Measurements from ENCODE around the gene KCNA2. TPM values are rescaled to one million over a fixed set of nuclear protein-coding genes. Genes with fewer than 3 reads are reported as not detected.

Gene KCNA2
- polyA plus RNA-seq, 3 donors = not detected

- no peak overlapping the region for H3K27ac Mint-ChIP-seq
These were observed 14.2 kb downstream of the KCNA2 start for GRCh38 chr1:110591956-110592355.

GRCh38 chr1:110588991-110589390 lies 17.2 kb downstream of the KCNA2 start:
- intact Hi-C loops (cut with micrococcal nuclease) = no loop called here
- H3K27me3 ChIP-seq (ENCODE audit: control insufficient read depth in 2 of 2, insufficient read depth in 2 of 2, low read length in 2 of 2) = no peaks in the 10 kb centered on the region
- DNase-seq = no peak
- Mint-ChIP-seq H3K9me3 (peaks cover 0 to 3% (median 0%) of the 10 kb centered on the region in 7 donors), H3K27me3 (ENCODE audit: low read depth in 3 of 3) (peaks cover 5 to 12% (median 7%) of the 10 kb centered on the region in 3 donors), H3K4me3 (peak overlapping the region in 1 of 2 donors; percentile 37), H3K27ac (no peak overlapping the region), H3K4me1 (no peaks in the 10 kb centered on the region), H3K36me3 (no peaks in the 10 kb centered on the region)
- H3K4me2 ChIP-seq (replicated peaks; ENCODE audit: extremely low read depth, low read length, poor library complexity, severe bottlenecking) = no peak overlapping the region
- no peaks in the 10 kb centered on the region for H3K9me3 ChIP-seq (replicated peaks in 1 of 2; ENCODE audit: control insufficient read depth in 1 of 2, insufficient read depth in 1 of 2, low read length in 2 of 2)
- H3K9ac ChIP-seq (ENCODE audit: insufficient read depth, low read length, poor library complexity, severe bottlenecking) = no peak overlapping the region
- H3K79me2 ChIP-seq (ENCODE audit: insufficient read depth, low read length) = no peaks in the 10 kb centered on the region
- H4K20me1 ChIP-seq (ENCODE audit: insufficient read depth, low read length) = no peaks in the 10 kb centered on the region
- H3K4me3 ChIP-seq (replicated peaks in 1 of 3; ENCODE audit: low read depth in 2 of 3, low read length in 3 of 3) = no peak overlapping the region
- H2AFZ ChIP-seq (ENCODE audit: insufficient read depth, low read depth, low read length, poor library complexity, severe bottlenecking) = no peak overlapping the region
- no peak for TF ChIP-seq CTCF (IDR thresholded peaks at IDR 0.05)
- no CpG with 5 or more reads among the region's 3 CpGs for WGBS (ENCODE audit: insufficient coverage)
- no peak overlapping the region for H3K27ac ChIP-seq (ENCODE audit: low read depth in 1 of 2, low read length in 2 of 2)
- H3K4me1 ChIP-seq (ENCODE audit: control insufficient read depth in 1 of 2, insufficient read depth in 2 of 2, low read length in 2 of 2) = no peaks in the 10 kb centered on the region
- no peaks in the 10 kb centered on the region for H3K36me3 ChIP-seq (replicated peaks in 1 of 2; ENCODE audit: control insufficient read depth in 1 of 2, insufficient read depth in 2 of 2, low read length in 2 of 2)

More at GRCh38 chr1:110591956-110592355, 14.2 kb downstream of the KCNA2 start:
- Histone ChIP-seq H4K20me1 (ENCODE audit: insufficient read depth, low read length) (no peaks in the 10 kb centered on the region), H2AFZ (ENCODE audit: insufficient read depth, low read depth, low read length, poor library complexity, severe bottlenecking) (no peak overlapping the region), H3K36me3 (replicated peaks in 1 of 2; ENCODE audit: control insufficient read depth in 1 of 2, insufficient read depth in 2 of 2, low read length in 2 of 2) (no peaks in the 10 kb centered on the region), H3K4me2 (replicated peaks; ENCODE audit: extremely low read depth, low read length, poor library complexity, severe bottlenecking) (no peak overlapping the region), H3K27me3 (ENCODE audit: control insufficient read depth in 2 of 2, insufficient read depth in 2 of 2, low read length in 2 of 2) (peaks cover 0 to 4% of the 10 kb centered on the region in 2 donors), H3K27ac (ENCODE audit: low read depth in 1 of 2, low read length in 2 of 2) (no peak overlapping the region), H3K4me1 (ENCODE audit: control insufficient read depth in 1 of 2, insufficient read depth in 2 of 2, low read length in 2 of 2) (no peaks in the 10 kb centered on the region), H3K9ac (ENCODE audit: insufficient read depth, low read length, poor library complexity, severe bottlenecking) (no peak overlapping the region), H3K4me3 (replicated peaks in 1 of 3; ENCODE audit: low read depth in 2 of 3, low read length in 3 of 3) (no peak overlapping the region), H3K9me3 (replicated peaks in 1 of 2; ENCODE audit: control insufficient read depth in 1 of 2, insufficient read depth in 1 of 2, low read length in 2 of 2) (no peaks in the 10 kb centered on the region), H3K79me2 (ENCODE audit: insufficient read depth, low read length) (no peaks in the 10 kb centered on the region)
- no peak overlapping the region for H3K4me3 Mint-ChIP-seq
- peaks cover 0 to 2% (median 0%) of the 10 kb centered on the region in 7 donors for H3K9me3 Mint-ChIP-seq
- no peak for TF ChIP-seq CTCF (IDR thresholded peaks at IDR 0.05)
- H3K4me1 Mint-ChIP-seq = no peaks in the 10 kb centered on the region
- intact Hi-C loops (cut with micrococcal nuclease) = no loop called here
- DNase-seq = no peak
- peaks cover 12 to 30% (median 12%) of the 10 kb centered on the region in 3 donors for H3K27me3 Mint-ChIP-seq (ENCODE audit: low read depth in 3 of 3)
- H3K36me3 Mint-ChIP-seq = no peaks in the 10 kb centered on the region
- 94% methylated on average over 3 of the region's 6 CpGs for WGBS (ENCODE audit: insufficient coverage)

Measured in CD14-positive monocyte (primary cell).